8988T (cell line): ENCODE results near the gene CLN3.
"Not testable (repeated sequence)": the region's sequence is repeated elsewhere in the genome, so short reads cannot be mapped to it uniquely, and the experiment has no call there.

ENCODE experiments used
- DNase-seq: peaks from one replicate; pipeline ENCODE4 v3.0.0; 2011

The CLN3 gene

DNA sequence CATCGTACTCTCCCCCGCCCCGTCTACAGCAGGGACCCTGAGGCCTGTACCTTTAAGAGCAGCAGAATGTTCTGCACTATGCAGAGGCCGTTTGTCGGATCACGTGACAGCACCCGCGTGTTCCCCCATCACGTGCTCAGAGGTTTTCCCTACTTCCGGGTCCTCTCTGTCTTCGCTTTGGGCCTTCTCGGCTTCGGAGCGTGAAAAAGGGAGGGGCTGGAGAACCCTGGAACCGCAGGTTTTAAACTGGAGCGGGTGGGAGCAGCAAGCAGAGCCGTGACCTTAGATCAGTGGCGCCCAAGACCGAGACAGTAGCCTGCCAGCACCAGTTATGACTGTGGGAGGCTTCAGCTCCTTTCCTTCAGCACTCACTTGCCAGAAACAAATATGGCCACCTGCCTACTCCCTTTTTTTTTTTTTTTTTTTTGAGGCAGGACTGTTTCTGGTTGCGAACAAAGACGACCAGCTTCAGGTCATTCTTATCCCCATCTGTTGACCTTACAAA, at the start of gene CLN3:
CLN3 (minus strand) TSS at position 105 of the 505 bp plus-strand sequence. CDS start 315 bp downstream, outside the sequence.
- DNase-seq = peak; percentile 82

DNA sequence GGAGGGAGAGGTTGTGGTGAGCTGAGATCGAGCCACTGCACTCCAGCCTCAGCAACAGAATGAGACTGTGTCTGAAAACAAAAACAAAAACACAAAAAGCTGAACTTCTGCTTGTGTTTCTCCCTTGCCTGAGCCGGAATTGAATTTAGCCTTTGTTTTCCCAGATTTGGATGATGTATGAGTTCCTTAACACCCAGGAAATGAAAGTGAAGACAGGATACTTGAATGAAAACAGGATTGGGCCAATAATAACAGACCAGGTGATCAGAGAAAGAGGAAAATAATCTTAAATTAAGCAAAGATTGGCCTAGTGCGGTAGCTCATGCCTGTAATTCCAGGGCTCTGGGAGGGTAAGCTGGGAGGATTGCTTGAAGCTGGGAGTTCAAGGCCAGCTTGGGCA, 48.5 kb upstream of the CLN3 start:
- DNase-seq = no peak

GRCh38 chr16:28538733-28539596, 47.1 kb upstream of the CLN3 start, which contains the start of gene NUPR1:
Gene NUPR1 (minus strand): TSS chr16:28538974. CDS start chr16:28538907, 67 bp downstream.
- DNase-seq = no peak

DNA sequence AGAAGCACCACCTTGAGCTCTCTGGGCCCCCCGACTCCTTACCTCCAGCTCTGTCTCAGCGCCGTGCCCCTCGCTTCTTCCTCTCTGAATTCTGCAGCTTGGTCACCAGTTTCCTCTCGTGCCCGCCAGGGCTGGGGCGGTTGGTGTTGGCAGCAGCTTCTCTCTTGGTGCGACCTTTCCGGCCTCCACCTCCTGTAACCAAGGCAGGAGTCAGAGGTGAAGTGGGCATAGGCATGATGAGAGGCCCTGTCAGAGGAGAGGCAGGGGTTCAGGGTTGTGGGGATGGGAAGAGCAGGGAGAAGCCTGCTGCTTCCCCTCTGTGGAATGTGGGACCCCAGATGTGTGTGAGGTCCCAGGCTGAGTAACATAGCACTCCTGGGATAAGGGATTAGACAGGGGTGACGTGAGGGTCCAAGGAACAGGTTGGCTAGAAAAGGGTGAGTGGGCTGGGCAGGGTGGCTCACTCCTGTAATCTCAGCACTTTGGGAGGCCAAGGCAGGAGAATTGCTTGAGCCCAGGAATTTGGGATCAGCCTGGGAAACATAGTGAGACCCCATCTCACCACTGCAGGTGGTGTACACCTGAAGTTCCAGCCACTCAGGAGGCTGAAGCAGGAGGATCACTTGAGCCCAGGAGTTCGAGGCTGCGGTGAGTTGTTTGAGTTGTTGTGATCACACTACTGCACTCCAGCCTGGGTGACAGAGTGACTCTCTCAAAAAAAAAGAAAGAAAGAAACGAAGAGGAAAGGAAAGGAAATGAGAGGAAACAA, 46.3 kb upstream of the CLN3 start:
- DNase-seq = no peak

DNA sequence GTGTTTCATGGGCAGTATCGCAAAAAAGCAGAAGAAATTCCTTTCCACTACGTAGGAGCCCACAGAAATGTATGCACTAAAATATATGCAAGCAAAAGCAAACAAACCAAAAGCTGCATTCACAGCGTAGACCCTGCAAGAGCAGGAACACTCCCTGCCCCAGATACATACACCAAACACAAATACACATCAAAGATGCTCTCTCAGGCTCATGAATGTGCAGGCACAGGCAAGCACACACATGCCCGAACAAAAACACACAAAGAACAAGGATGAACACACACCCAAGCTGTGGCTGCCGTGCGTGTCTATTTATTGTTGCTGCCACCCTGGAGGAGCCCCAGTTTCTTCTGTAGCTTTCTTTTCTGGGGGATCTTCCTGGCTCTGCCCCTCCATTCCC, 45.2 kb upstream of the CLN3 start:
- no peak for DNase-seq

GRCh38 chr16:28534542-28535373, 42.9 kb upstream of the CLN3 start:
- DNase-seq = no peak

GRCh38 chr16:28532940-28533647, 41.2 kb upstream of the CLN3 start:
- no peak for DNase-seq

DNA sequence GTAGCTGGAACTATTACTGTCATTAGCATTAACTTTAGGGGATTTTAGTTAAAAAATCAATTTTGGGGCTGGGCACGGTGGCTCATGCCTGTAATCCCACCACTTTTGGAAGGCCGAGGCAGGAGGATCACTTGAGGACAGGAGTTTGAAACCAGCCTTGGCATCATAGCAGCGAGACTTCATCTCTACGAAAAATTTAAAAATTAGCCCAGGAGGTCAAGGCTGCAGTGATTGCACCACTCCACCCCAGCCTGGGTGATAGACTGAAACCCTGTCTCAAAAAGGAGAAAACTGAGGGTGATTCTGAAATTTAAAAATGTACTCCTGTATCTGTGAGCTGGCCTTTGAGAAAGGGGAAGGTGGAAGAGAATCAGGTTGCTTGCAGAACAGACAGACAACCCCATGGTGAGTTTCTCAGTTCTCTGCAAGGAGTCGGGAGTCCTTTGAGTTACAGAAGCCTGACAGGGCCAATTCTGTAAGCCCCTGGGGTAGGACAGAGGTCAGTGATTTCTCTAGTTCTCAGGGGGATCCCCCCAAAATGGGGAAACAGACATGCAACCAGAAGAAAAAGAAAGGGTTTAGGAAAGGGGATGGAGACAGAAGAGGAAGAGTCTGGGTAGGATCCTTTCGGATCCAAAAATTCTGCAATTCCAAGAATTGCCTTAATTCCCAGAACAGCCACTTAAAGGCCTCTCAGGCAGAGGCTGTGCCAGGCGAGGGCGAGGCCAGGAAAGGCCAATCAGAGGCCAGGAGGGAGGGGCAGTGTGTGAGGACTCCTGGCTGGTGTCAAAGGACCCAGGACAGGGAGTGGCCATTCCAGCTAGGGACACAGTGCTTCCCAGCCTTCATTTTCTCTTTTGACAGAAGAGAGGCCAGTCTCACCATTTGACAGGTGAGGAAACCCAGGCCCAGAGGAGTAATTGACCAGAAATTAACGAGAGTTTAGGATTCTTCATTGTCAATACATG, 40.2 kb upstream of the CLN3 start:
- no peak for DNase-seq

- no peak for DNase-seq
Measured at GRCh38 chr16:28529124-28529523, 37.2 kb upstream of the CLN3 start.

GRCh38 chr16:28528463-28528867, 36.6 kb upstream of the CLN3 start:
- DNase-seq = no peak

DNA sequence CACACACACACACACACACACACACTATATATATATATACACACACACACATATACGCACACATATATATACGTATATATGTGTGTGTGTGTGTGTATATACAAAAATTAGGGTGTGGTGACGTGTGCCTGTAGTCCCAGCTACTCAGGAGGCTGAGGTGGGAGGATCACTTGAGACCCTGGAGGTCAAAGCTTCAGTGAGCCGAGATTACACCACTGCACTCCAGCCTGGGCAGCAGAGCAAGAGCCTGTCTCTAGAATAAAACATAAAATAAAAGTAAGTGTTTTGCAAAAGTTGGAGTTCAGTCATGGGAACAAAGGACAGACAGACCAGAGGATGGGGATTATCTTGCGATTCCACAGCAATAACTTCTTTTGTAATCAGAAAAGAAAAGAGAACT, 36.1 kb upstream of the CLN3 start:
- no peak for DNase-seq

DNA sequence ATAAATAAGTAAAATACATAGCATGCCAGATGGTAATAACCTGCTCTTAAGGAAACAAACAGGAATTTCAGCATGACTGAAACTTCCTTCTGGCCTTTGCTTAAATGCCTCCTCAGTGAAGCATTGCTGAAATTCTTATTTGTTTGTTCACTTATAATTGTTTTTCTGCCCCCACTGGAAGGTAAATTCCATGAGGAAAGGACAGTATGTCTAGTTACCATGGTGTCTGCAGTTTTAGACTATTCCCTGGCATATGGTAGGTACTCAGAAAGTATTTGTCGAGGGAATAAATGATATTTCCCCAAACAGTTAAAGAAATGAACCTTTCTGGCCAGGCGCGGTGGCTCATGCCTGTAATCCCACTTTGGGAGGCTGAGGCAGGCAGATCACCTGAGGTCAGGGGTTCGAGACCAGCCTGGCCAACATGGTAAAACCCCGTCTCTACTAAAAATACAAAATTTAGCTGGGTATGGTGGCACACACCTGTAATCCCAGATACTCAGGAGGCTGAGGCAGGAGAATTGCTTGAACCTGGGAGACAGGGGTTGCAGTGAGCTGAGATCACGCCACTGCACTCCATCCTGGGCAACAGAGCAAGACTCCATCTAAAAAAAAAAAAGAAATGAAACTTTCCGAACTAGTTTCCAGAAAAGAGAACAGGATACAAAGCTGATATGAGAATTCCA, 35.4 kb upstream of the CLN3 start:
- DNase-seq = not testable (repeated sequence)

DNA sequence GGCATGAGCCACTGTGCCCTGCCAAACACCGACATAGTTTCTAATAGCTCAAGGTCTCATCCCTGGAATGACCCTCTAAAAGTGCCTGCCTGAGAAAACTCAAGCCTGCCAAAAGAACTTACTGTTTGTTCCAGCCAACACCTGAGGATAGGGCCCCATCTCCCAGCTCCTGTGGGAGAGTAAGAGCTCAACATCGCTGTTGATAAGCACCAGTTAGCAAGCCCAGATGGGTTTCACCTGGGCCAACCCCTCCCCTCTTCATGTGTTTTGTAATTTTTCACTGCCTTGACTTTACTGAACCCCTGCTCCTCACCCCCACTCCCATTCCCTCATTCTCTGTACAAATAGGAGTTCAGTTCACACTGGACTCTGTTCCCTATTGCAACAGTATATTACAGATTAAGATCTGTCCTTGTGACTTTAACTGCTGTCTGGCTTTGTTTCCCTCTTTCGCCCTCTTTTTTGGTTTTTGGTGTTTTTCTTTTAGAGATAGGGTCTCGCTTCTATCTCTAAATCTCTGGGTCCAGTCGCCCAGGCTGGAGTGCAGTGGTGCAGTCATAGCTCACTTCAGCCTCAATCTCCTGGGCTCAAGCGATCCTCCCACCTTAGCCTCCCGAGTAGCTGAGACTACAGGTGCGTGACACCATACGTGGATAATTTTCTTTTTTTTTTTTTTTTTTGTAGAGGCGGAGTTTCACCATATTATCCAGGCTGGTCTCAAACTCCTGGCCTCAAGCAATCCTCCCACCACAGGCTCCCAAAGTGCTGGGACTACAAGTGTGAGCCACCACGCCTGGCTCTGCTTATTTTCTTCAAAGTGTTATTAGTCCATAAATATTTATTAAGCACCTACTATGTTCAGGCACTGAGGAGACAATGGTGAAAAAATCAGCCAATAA, 34.6 kb upstream of the CLN3 start:
- no peak for DNase-seq

DNA sequence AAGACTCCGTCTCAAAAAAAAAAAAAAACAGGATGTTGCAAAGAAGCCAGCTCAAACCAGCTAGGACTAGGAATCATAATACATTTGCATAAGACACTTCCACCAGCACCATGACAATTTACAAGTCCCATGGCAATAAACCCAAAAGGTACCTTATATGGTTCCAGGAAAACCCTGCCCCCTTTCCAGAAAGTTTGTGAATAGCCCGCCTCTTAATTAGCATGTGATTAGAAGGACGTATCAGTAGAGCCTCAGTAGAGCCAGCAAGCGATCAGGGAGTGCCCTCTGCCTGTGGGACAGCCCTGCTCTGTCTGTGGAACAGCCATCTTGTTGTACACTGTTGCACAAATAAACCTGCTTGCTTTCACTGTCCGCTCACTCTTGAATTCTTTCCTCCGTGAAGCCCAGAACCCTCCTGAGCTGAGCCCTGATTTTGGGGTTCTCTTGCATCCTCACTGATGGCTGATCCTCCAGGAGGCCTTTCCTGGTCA, 32.9 kb upstream of the CLN3 start:
- no peak for DNase-seq

DNA sequence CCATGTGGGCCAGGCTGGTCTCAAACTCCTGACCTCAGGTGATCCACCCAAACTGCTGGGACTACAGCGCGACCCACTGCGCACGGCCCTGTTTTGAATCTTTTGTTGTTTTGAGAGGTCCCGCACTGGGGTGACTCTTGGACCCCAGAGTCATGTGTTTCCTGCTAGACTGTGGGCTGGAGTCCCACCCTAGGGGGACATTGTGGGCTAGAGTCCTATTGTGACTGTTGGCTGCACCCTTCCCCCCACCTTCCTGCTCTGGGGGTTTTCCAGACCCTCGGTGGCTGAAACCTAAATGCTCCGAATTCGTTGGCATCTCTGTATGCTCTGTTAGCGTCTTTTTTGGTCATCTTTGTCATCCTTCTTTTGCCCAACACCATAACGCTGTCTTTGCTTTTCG, 30.9 kb upstream of the CLN3 start:
- DNase-seq = no peak

DNA sequence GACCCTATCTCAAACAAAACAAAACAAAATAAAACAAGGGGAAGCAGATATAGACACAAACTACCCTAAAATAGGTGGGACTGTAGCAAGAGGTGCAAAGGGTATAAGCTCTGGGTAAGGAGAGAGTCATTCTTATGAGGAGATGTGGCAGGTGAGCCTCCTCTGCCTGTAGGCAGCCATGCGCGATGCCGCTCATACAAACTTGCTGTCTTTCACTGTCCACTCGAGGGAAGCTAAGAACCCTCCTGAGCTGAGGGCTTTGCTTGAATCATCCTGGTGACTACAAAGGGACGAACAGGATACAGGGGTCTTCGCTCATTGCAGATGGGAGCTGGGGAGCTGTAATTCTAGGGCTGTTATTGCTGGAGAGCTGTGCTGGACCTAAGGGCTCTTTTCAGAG, 29.6 kb upstream of the CLN3 start:
- no peak for DNase-seq

DNA sequence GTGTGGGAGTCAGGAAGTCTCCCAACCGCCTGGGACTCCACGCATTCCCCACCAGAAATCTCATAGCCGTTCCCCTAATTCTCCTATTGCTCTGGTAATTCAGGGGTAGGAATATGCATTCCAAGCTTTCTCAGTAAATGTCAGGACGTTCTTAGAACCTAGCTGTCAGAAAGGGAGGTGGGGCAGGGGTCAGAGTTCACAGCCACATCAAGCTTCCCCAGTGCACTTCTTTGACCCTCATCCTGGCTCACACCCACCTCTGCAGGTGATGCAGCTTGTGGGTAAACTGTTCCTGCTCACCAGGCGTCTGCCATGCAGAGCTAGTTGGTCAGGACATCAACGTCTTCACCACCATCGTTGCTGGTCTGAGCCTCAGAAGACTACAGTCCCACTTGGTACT, 28.8 kb upstream of the CLN3 start:
- DNase-seq = no peak

- DNase-seq = no peak
Measured at GRCh38 chr16:28514246-28514645, 22.4 kb upstream of the CLN3 start.
